Measurements from ENCODE around the gene KIAA1328. TPM values are rescaled to one million over a fixed set of nuclear protein-coding genes. Genes with fewer than 3 reads are reported as not detected.

The KIAA1328 gene
- polyA plus RNA-seq, 2 of the 4 experiments (the other 2 are of a cell fraction), result 1.7 to 3.9 TPM

- POLR2A ChIA-PET, result no interaction called here
- Histone ChIP-seq H3K9me3 (no peaks in the 10 kb centered on the region), H3K4me3 (no peak overlapping the region), H3K4me2 (no peak overlapping the region), H3K4me1 (peaks cover 9% of the 10 kb centered on the region; the same call in 1 of the 3 replicates), H3K27ac (no peak overlapping the region)
- no peak for DNase-seq (ENCODE audit: low read depth in 1 of 2, low spot score in 1 of 2)
- ATAC-seq, result no peak
- TF ChIP-seq, protein P1, sequence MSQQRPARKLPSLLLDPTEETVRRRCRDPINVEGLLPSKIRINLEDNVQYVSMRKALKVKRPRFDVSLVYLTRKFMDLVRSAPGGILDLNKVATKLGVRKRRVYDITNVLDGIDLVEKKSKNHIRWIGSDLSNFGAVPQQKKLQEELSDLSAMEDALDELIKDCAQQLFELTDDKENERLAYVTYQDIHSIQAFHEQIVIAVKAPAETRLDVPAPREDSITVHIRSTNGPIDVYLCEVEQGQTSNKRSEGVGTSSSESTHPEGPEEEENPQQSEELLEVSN (IDR thresholded peaks at IDR 0.05; ENCODE audit: borderline replicate concordance, low read depth), result no peak
- TF ChIP-seq KDM1A (IDR thresholded peaks at IDR 0.05; ENCODE audit: low read depth) (no peak), NPAS2 (CRISPR knock-in tag; IDR thresholded peaks at IDR 0.05; ENCODE audit: borderline replicate concordance) (no peak), HOXB13 (CRISPR knock-in tag; IDR thresholded peaks at IDR 0.05; ENCODE audit: low read depth) (no peak), HEYL (CRISPR knock-in tag; IDR thresholded peaks at IDR 0.05) (no peak), ZNF302 (CRISPR knock-in tag; IDR thresholded peaks at IDR 0.05) (no peak), RARB (CRISPR knock-in tag; IDR thresholded peaks at IDR 0.05) (no peak), SREBF2 (IDR thresholded peaks at IDR 0.05) (no peak), NFE2L2 (conservative IDR thresholded peaks at IDR 0.05; ENCODE audit: low read length) (no peak), CHD2 (IDR thresholded peaks at IDR 0.05; ENCODE audit: low read length, partially characterized antibody) (no peak), BCL3 (IDR thresholded peaks at IDR 0.05) (no peak), CBX2 (IDR thresholded peaks at IDR 0.05; ENCODE audit: borderline replicate concordance, low read depth) (no peak), BHLHE40 (IDR thresholded peaks at IDR 0.05; ENCODE audit: low read depth, low read length) (no peak), POLR2AphosphoS2 (conservative IDR thresholded peaks at IDR 0.05; ENCODE audit: low read length) (no peak)
- TF ChIP-seq, protein P2, sequence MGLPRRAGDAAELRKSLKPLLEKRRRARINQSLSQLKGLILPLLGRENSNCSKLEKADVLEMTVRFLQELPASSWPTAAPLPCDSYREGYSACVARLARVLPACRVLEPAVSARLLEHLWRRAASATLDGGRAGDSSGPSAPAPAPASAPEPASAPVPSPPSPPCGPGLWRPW (IDR thresholded peaks at IDR 0.05), result no peak
- TF ChIP-seq, protein P3, sequence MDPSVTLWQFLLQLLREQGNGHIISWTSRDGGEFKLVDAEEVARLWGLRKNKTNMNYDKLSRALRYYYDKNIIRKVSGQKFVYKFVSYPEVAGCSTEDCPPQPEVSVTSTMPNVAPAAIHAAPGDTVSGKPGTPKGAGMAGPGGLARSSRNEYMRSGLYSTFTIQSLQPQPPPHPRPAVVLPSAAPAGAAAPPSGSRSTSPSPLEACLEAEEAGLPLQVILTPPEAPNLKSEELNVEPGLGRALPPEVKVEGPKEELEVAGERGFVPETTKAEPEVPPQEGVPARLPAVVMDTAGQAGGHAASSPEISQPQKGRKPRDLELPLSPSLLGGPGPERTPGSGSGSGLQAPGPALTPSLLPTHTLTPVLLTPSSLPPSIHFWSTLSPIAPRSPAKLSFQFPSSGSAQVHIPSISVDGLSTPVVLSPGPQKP (IDR thresholded peaks at IDR 0.05; ENCODE audit: low read depth, low read length), result no peak
- CTCF ChIA-PET, result no interaction called here
- 68% methylated on average over 4 of the region's 4 CpGs for WGBS (ENCODE audit: missing lambda C conversion rate)
- FAIRE-seq, result no peak
Measured at GRCh38 chr18:37225279-37225678, 396.4 kb downstream of the KIAA1328 start.

- H3K4me2 ChIP-seq, result no peak overlapping the region
- no peak overlapping the region for H3K27ac ChIP-seq
- 75% methylated on average over 3 of the region's 3 CpGs for WGBS (ENCODE audit: missing lambda C conversion rate)
- ATAC-seq (no peak), FAIRE-seq (no peak), DNase-seq (ENCODE audit: low read depth in 1 of 2, low spot score in 1 of 2) (no peak)
- no peaks in the 10 kb centered on the region for H3K9me3 ChIP-seq
- CTCF ChIA-PET, result no interaction called here
- no peaks in the 10 kb centered on the region for H3K4me1 ChIP-seq
- POLR2A ChIA-PET, result no interaction called here
- no peak overlapping the region for H3K4me3 ChIP-seq
- TF ChIP-seq ZFP36 (IDR thresholded peaks at IDR 0.05; ENCODE audit: borderline replicate concordance, partially characterized antibody), result no peak
- no peak for TF ChIP-seq FOSB (CRISPR knock-in tag; IDR thresholded peaks at IDR 0.05)
- TF ChIP-seq SMC3 (IDR thresholded peaks at IDR 0.05), result no peak
Measured at GRCh38 chr18:37230768-37231167, 401.8 kb downstream of the KIAA1328 start.

- TF ChIP-seq RCOR1 (IDR thresholded peaks at IDR 0.05; ENCODE audit: low read depth, low read length), result no peak
- no peak for TF ChIP-seq RFX5 (IDR thresholded peaks at IDR 0.05)
- no peak for TF ChIP-seq HOXA7 (CRISPR knock-in tag; IDR thresholded peaks at IDR 0.05)
- no peak for TF ChIP-seq EHF (CRISPR knock-in tag; IDR thresholded peaks at IDR 0.05)
- TF ChIP-seq, protein P4, sequence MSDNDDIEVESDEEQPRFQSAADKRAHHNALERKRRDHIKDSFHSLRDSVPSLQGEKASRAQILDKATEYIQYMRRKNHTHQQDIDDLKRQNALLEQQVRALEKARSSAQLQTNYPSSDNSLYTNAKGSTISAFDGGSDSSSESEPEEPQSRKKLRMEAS (IDR thresholded peaks at IDR 0.05), result no peak
- TF ChIP-seq ZNF302 (CRISPR knock-in tag; IDR thresholded peaks at IDR 0.05), result no peak
- TF ChIP-seq MAZ (IDR thresholded peaks at IDR 0.05; ENCODE audit: borderline replicate concordance, low read depth, low read length), result no peak
- no peak overlapping the region for H3K4me2 ChIP-seq
- FAIRE-seq, result no peak
- CTCF ChIA-PET, result no interaction called here
- H3K27ac ChIP-seq, result no peak overlapping the region
- H3K9me3 ChIP-seq, result no peaks in the 10 kb centered on the region
- whole genome bisulfite sequencing (ENCODE audit: missing lambda C conversion rate), result 39% methylated on average over 3 of the region's 3 CpGs
- H3K4me3 ChIP-seq, result no peak overlapping the region
- no peak for ATAC-seq
- POLR2A ChIA-PET, result no interaction called here
- no peak for DNase-seq (ENCODE audit: low read depth in 1 of 2, low spot score in 1 of 2)
- H3K4me1 ChIP-seq, result no peaks in the 10 kb centered on the region
Measured at GRCh38 chr18:37231251-37231650, 402.3 kb downstream of the KIAA1328 start.
